ENCODE results near the gene MRPS12.

Gene MRPS12

DNA sequence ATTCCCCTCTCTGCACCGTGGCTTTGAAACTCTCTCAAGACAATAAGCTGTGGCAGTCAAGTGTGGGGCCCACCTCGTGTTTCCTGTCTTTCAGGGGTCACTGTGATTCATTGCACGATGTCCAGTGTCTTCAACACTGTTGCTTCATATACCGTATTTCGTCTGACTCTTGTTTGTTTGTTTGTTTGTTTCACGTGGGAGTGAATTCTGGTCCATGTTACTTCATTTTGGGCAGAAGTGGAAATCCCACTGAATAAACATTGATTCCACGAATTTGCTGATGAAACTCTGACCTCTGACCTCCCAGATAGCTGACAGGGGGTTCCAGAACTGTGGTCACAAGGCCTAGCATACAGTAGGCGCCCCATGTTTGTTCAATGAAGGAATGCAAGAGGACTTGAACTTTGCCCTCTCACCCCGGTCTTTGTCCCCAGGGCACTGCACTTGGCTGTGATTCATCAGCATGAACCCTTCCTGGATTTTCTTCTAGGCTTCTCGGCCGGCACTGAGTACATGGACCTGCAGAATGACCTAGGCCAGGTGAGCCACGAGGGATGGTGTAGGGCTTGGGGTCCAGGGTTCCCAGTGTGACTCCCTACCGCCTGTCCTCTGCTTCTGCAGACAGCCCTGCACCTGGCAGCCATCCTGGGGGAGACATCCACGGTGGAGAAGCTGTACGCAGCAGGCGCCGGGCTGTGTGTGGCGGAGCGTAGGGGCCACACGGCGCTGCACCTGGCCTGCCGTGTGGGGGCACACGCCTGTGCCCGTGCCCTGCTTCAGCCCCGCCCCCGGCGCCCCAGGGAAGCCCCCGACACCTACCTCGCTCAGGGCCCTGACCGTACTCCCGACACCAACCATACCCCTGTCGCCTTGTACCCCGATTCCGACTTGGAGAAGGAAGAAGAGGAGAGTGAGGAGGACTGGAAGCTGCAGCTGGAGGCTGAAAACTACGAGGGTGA, 25.9 kb upstream of the MRPS12 start:
- H3K4me1 ChIP-seq (ENCODE audit: control insufficient read depth, insufficient read depth, low read length) = peaks cover 11% of the 10 kb centered on the region
- TF ChIP-seq, protein P1, sequence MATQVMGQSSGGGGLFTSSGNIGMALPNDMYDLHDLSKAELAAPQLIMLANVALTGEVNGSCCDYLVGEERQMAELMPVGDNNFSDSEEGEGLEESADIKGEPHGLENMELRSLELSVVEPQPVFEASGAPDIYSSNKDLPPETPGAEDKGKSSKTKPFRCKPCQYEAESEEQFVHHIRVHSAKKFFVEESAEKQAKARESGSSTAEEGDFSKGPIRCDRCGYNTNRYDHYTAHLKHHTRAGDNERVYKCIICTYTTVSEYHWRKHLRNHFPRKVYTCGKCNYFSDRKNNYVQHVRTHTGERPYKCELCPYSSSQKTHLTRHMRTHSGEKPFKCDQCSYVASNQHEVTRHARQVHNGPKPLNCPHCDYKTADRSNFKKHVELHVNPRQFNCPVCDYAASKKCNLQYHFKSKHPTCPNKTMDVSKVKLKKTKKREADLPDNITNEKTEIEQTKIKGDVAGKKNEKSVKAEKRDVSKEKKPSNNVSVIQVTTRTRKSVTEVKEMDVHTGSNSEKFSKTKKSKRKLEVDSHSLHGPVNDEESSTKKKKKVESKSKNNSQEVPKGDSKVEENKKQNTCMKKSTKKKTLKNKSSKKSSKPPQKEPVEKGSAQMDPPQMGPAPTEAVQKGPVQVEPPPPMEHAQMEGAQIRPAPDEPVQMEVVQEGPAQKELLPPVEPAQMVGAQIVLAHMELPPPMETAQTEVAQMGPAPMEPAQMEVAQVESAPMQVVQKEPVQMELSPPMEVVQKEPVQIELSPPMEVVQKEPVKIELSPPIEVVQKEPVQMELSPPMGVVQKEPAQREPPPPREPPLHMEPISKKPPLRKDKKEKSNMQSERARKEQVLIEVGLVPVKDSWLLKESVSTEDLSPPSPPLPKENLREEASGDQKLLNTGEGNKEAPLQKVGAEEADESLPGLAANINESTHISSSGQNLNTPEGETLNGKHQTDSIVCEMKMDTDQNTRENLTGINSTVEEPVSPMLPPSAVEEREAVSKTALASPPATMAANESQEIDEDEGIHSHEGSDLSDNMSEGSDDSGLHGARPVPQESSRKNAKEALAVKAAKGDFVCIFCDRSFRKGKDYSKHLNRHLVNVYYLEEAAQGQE (tag by site-specific recombination; IDR thresholded peaks at IDR 0.05) = no peak
- TF ChIP-seq ZNF10 (tag by site-specific recombination; IDR thresholded peaks at IDR 0.05) (peak; percentile 39; the same call in 1 of the 2 replicates), BCL11B (tag by site-specific recombination; IDR thresholded peaks at IDR 0.05; ENCODE audit: low read depth) (0 out of 2 replicates have a peak, but pooled peaks have one; percentile 28), ZNF140 (tag by site-specific recombination; IDR thresholded peaks at IDR 0.05) (no peak), ZNF394 (tag by site-specific recombination; IDR thresholded peaks at IDR 0.05; ENCODE audit: borderline replicate concordance) (no peak), ZNF776 (tag by site-specific recombination; IDR thresholded peaks at IDR 0.05; ENCODE audit: borderline replicate concordance) (no peak), OVOL3 (tag by site-specific recombination; IDR thresholded peaks at IDR 0.05) (no peak), MEIS1 (CRISPR knock-in tag; IDR thresholded peaks at IDR 0.05; ENCODE audit: borderline replicate concordance) (no peak), BCL11A (tag by site-specific recombination; IDR thresholded peaks at IDR 0.05; ENCODE audit: low read depth) (0 out of 2 replicates have a peak, but pooled peaks have one; percentile 21), ZFP69B (tag by site-specific recombination; IDR thresholded peaks at IDR 0.05) (peak; percentile 83; the same call in 1 of the 2 replicates), FEZF1 (tag by site-specific recombination; IDR thresholded peaks at IDR 0.05) (no peak), ZNF202 (tag by site-specific recombination; IDR thresholded peaks at IDR 0.05; ENCODE audit: borderline replicate concordance) (no peak)
- TF ChIP-seq, protein P2, sequence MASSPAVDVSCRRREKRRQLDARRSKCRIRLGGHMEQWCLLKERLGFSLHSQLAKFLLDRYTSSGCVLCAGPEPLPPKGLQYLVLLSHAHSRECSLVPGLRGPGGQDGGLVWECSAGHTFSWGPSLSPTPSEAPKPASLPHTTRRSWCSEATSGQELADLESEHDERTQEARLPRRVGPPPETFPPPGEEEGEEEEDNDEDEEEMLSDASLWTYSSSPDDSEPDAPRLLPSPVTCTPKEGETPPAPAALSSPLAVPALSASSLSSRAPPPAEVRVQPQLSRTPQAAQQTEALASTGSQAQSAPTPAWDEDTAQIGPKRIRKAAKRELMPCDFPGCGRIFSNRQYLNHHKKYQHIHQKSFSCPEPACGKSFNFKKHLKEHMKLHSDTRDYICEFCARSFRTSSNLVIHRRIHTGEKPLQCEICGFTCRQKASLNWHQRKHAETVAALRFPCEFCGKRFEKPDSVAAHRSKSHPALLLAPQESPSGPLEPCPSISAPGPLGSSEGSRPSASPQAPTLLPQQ (tag by site-specific recombination; IDR thresholded peaks at IDR 0.05) = peak; percentile 86
- POLR2A ChIA-PET = interaction anchor here (0.5 to 1.2 kb wide), 3 partner anchors 56 to 243 kb away, joined by 3 to 7 read pairs (median 4); no protein-coding TSS in a partner anchor
- H3K27ac ChIP-seq (ENCODE audit: extremely low read depth, low read depth, low read length) = peak overlapping the region; percentile 44
- H3K36me3 ChIP-seq (ENCODE audit: control insufficient read depth in 2 of 2, insufficient read depth in 1 of 2, low read length in 2 of 2) = peaks cover 43 to 46% of the 10 kb centered on the region in 2 experiments
- peaks cover 3% of the 10 kb centered on the region; the same call in 1 of the 2 replicates for H3K9me3 ChIP-seq (ENCODE audit: control insufficient read depth, insufficient read depth, low read depth, low read length)
- CTCF ChIA-PET = interaction anchor here (0.7 to 2.4 kb wide), 2 partner anchors 25 to 149 kb away, joined by 3 to 10 read pairs; partner anchors contain the start of genes MRPS12 and SARS2
- no peak overlapping the region for H3K4me3 ChIP-seq (ENCODE audit: low read depth, low read length)

DNA sequence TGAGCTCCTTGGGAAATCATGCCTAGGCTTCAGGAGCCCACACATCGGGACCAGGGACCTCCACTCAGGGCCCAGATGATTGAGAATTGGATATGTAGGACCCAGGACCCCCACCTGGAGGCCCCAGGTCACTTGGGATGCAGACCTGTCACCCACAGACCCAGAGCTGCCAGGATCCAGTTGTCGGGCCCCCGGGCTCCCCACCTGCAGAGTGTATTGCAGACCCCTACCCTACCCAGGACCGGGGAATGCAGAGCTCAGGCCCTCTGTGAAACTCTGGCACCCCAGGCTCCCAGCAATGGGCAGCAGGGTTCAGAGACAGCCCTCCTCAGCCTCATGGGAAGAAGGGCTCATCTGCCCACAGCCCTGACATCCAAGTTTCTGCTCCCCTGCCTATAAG, 25.1 kb upstream of the MRPS12 start:
- Histone ChIP-seq H3K4me3 (ENCODE audit: low read depth, low read length) (no peak overlapping the region), H3K36me3 (ENCODE audit: control insufficient read depth in 2 of 2, insufficient read depth in 1 of 2, low read length in 2 of 2) (peaks cover 46% of the 10 kb centered on the region in 2 experiments), H3K4me1 (ENCODE audit: control insufficient read depth, insufficient read depth, low read length) (peaks cover 7% of the 10 kb centered on the region), H3K27ac (ENCODE audit: extremely low read depth, low read depth, low read length) (no peak overlapping the region; the same call in 1 of the 2 replicates), H3K9me3 (ENCODE audit: control insufficient read depth, insufficient read depth, low read depth, low read length) (no peaks in the 10 kb centered on the region)
- ChIA-PET CTCF (interaction anchor here (0.6 to 2.4 kb wide), 4 partner anchors 14 to 149 kb away, joined by 3 to 10 read pairs (median 3); partner anchors contain the start of genes MRPS12 and SARS2), POLR2A (interaction anchor here (0.5 to 1.2 kb wide), 4 partner anchors 56 to 242 kb away, joined by 3 to 7 read pairs (median 4); no protein-coding TSS in a partner anchor)
- TF ChIP-seq, protein P3, sequence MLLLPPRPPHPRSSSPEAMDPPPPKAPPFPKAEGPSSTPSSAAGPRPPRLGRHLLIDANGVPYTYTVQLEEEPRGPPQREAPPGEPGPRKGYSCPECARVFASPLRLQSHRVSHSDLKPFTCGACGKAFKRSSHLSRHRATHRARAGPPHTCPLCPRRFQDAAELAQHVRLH (tag by site-specific recombination; IDR thresholded peaks at IDR 0.05) = no peak
- TF ChIP-seq ZNF157 (tag by site-specific recombination; IDR thresholded peaks at IDR 0.05) = peak; percentile 69; the same call in 1 of the 2 replicates

Data from HEK293 (cell line).